Vagina (tissue), 2 donors: ENCODE results near the gene NDUFB10.

Experiments used
- CTCF ChIP-seq, 3 experiments: fragments of 450-650 bp in 2 of 3; fragments of 200-600 bp in 1 of 3; sonication (generic) in 1 of 3; IDR thresholded peaks; one replicate each; pipeline ENCODE4 v1.5.1; 2017 to 2019; ENCODE audit warnings: antibody characterized with exemption in 3 of 3, mild to moderate bottlenecking in 2 of 3, moderate library complexity in 2 of 3
- POLR2A ChIP-seq, 2 donors: fragments of 450-650 bp; IDR thresholded peaks; one replicate each; pipeline ENCODE4 v1.6.1; 2017; ENCODE audit warnings: antibody characterized with exemption in 2 of 2, mild to moderate bottlenecking in 2 of 2, moderate library complexity in 2 of 2

GRCh38 chr16:1933097-1933661 is 26.2 kb upstream of the NDUFB10 start:
- TF ChIP-seq POLR2A (IDR thresholded peaks at IDR 0.05), result no peak
- TF ChIP-seq CTCF (IDR thresholded peaks at IDR 0.05), result no peak
